K562 (cell line): ENCODE measurements around the gene PALM3. TPM values are rescaled to one million over a fixed set of nuclear protein-coding genes. Genes with fewer than 3 reads are reported as not detected.

Experiments used
- ATAC-seq: fragments of 200-7000 bp; cut with Tn5 transposase; 3 replicates; pipeline ENCODE4 v1.9.1; 2020; ENCODE audit warnings: moderate library complexity
- BruUV-seq: library from RNA; stranded (reverse); fragments of 400-500 nt; replicated peaks from 2 replicates; lab custom pipeline; 2021; lab: Mats Ljungman, UMichigan
- CTCF ChIA-PET: fragments of 300-600 bp; formaldehyde crosslinking; extraction: SDS; loops from one replicate; lab custom pipeline; 2021; ENCODE audit warnings: low intra/inter-chr PET ratio; lab: Yijun Ruan, JAX
- POLR2A ChIA-PET: fragments of 300-600, 350-650 bp; sonication (Branson Sonifier 250); formaldehyde crosslinking; extraction: SDS; loops from one replicate; lab custom pipeline; 2021; ENCODE audit warnings: antibody characterized with exemption, inconsistent platforms; lab: Yijun Ruan, JAX
- DNase-seq, 4 experiments: peaks; one replicate each; pipeline versions ENCODE4 v3.0.0 to v3.0.0-alpha.2; 2011 to 2018; ENCODE audit warnings: low spot score in 3 of 4, mixed read lengths in 3 of 4; ENCODE audit errors: extremely low read depth in 1 of 4
- FAIRE-seq: peaks from 2 replicates; lab custom pipeline; 2011; peaks lifted over from hg19 to GRCh38; lab: Jason Lieb, UNC
- H2AFZ ChIP-seq: 2 replicates; pipeline ENCODE4 v1.6.0; 2011; ENCODE audit warnings: low read depth, low read length, control low read depth, inconsistent platforms
- H3K27ac ChIP-seq: fragments of 200-600 bp; 3 replicates; pipeline ENCODE4 v1.8.0; 2011; ENCODE audit warnings: low read depth, mild to moderate bottlenecking, control low read depth, inconsistent platforms, low read length, moderate library complexity, mixed read lengths; ENCODE audit errors: extremely low read depth
- H3K27me3 ChIP-seq, 2 experiments: fragments of 300-600 bp in 1 of 2; 2 replicates in 1 of 2; 3 replicates in 1 of 2; pipeline versions ENCODE4 v1.6.0 to v1.8.0; 2011; ENCODE audit warnings: inconsistent platforms in 2 of 2, low read length in 2 of 2, mild to moderate bottlenecking in 1 of 2, mixed read lengths in 1 of 2, moderate library complexity in 1 of 2; ENCODE audit not compliant: control insufficient read depth in 2 of 2, insufficient read depth in 2 of 2
- H3K36me3 ChIP-seq: fragments of 300-600 bp; 3 replicates; pipeline ENCODE4 v1.8.0; 2011; ENCODE audit warnings: mild to moderate bottlenecking, low read length, inconsistent platforms; ENCODE audit not compliant: control insufficient read depth, insufficient read depth
- H3K4me1 ChIP-seq, 2 experiments: fragments of 200-600 bp in 1 of 2; replicated peaks in 1 of 2; 2 replicates in 1 of 2; 3 replicates in 1 of 2; pipeline versions ENCODE4 v1.5.1 to v1.8.0; 2011; ENCODE audit warnings: inconsistent platforms in 2 of 2, low read length in 2 of 2, mild to moderate bottlenecking in 1 of 2, mixed read lengths in 1 of 2, moderate library complexity in 1 of 2; ENCODE audit not compliant: control insufficient read depth in 2 of 2, insufficient read depth in 2 of 2
- H3K4me2 ChIP-seq: 2 replicates; pipeline ENCODE4 v1.6.1; 2011; ENCODE audit warnings: low read length, control low read depth, inconsistent platforms, mixed read lengths; ENCODE audit not compliant: insufficient read depth
- H3K4me3 ChIP-seq: fragments of 200-600 bp; sonication (generic), shearing (Covaris generic); 2 replicates; pipeline ENCODE4 v1.5.1; 2016; ENCODE audit warnings: control low read depth, inconsistent platforms
- H3K79me2 ChIP-seq: fragments of 200-600 bp; 3 replicates; pipeline ENCODE4 v1.8.0; 2011; ENCODE audit warnings: low read length, inconsistent platforms; ENCODE audit not compliant: control insufficient read depth, insufficient read depth
- H3K9ac ChIP-seq, 2 experiments: 2 replicates each; pipeline versions ENCODE4 v1.6.0 to v1.6.1; 2011; ENCODE audit warnings: low read depth in 2 of 2, low read length in 2 of 2, control low read depth in 1 of 2, inconsistent platforms in 1 of 2, mild to moderate bottlenecking in 1 of 2, mixed read lengths in 1 of 2; ENCODE audit not compliant: insufficient read depth in 1 of 2
- H3K9me1 ChIP-seq: one replicate; pipeline ENCODE4 v1.6.0; 2011; ENCODE audit warnings: inconsistent platforms, mild to moderate bottlenecking, low read length, moderate library complexity; ENCODE audit not compliant: control insufficient read depth, insufficient read depth
- H3K9me3 ChIP-seq: replicated peaks from 2 replicates; pipeline ENCODE4 v1.5.1; 2011; ENCODE audit warnings: low read depth, low read length, inconsistent platforms; ENCODE audit not compliant: control insufficient read depth, insufficient read depth
- H4K20me1 ChIP-seq: replicated peaks from 2 replicates; pipeline ENCODE4 v1.6.1; 2011; ENCODE audit warnings: low read length, inconsistent platforms, mixed read lengths; ENCODE audit not compliant: control insufficient read depth, insufficient read depth
- CHD7 ChIP-seq: fragments of 200-600 bp; sonication (generic); IDR thresholded peaks from one replicate; pipeline ENCODE4 v1.6.1; 2012; ENCODE audit warnings: mild to moderate bottlenecking, low read depth, low read length, inconsistent platforms
- OTX1 ChIP-seq: fragments of 450-650 bp; formaldehyde crosslinking; IDR thresholded peaks from 2 replicates; pipeline ENCODE4 v1.4.0; 2022; ENCODE audit warnings: mild to moderate bottlenecking
- POLR2G ChIP-seq: fragments of 200-400 bp; formaldehyde crosslinking; IDR thresholded peaks from 2 replicates; pipeline ENCODE4 v1.6.1; 2017; ENCODE audit warnings: low read depth, mild to moderate bottlenecking, antibody characterized with exemption, low read length, moderate library complexity
- UBTF ChIP-seq, 2 experiments: IDR thresholded peaks; 2 replicates each; pipeline ENCODE4 v1.6.1; 2012; ENCODE audit warnings: improper control_type of control experiment in 2 of 2, low read depth in 2 of 2, low read length in 2 of 2, borderline replicate concordance in 1 of 2
- WGBS: fragments of 100-300 bp; shearing (Covaris generic); methylation state at CpG from one replicate; pipeline ENCODE4 v1.1.6; 2016; ENCODE audit warnings: low coverage, mixed read lengths; ENCODE audit not compliant: insufficient coverage; ENCODE audit errors: missing lambda C conversion rate; 5-methylcytosine and 5-hydroxymethylcytosine counted together
- in situ Hi-C: fragments of 300-500 bp; cut with MboI; formaldehyde crosslinking; loops from 4 replicates; pipeline ENCODE4 v1.15.0; 2018; ENCODE audit warnings: inconsistent platforms, mixed read lengths
- intact Hi-C: fragments of 100-400 bp; cut with micrococcal nuclease; formaldehyde crosslinking; loops from 2 replicates; pipeline ENCODE4 v1.14.2; 2022
- polyA plus RNA-seq, 8 experiments: library from polyadenylated mRNA; depleted of rRNA in 4 of 8; stranded (reverse) in 5 of 8; unstranded in 3 of 8; fragments of >200 nt; fragmentation: Nextera tagmentation in 2 of 8; fragmentation: Illumina TruSeq in 1 of 8; extraction: Ambion mirVana in 2 of 8; extraction: Trizol in 1 of 8; gene quantifications; 2 replicates each; pipeline versions ENCODE4 v1.2.1 to v1.2.3, GENCODE V29; 2011 to 2014; ENCODE audit warnings: inconsistent platforms in 1 of 8, missing spikeins in 1 of 8
- total RNA-seq, 7 experiments: library from RNA; depleted of rRNA in 6 of 7; stranded (reverse); fragments of >200 nt in 6 of 7; fragmentation: Illumina TruSeq in 2 of 7; extraction: Trizol in 2 of 7; gene quantifications; 2 replicates each; pipeline versions ENCODE4 v1.2.1 to v1.2.3, GENCODE V29; 2011 to 2021; ENCODE audit warnings: low replicate concordance in 1 of 7

Gene PALM3
- total and polyA plus RNA-seq, 9 of the 15 experiments (the other 6 are each of a cell fraction or from before 2014, with no cell fraction given): 0.07 to 9.3 (median 3.3) TPM

DNA sequence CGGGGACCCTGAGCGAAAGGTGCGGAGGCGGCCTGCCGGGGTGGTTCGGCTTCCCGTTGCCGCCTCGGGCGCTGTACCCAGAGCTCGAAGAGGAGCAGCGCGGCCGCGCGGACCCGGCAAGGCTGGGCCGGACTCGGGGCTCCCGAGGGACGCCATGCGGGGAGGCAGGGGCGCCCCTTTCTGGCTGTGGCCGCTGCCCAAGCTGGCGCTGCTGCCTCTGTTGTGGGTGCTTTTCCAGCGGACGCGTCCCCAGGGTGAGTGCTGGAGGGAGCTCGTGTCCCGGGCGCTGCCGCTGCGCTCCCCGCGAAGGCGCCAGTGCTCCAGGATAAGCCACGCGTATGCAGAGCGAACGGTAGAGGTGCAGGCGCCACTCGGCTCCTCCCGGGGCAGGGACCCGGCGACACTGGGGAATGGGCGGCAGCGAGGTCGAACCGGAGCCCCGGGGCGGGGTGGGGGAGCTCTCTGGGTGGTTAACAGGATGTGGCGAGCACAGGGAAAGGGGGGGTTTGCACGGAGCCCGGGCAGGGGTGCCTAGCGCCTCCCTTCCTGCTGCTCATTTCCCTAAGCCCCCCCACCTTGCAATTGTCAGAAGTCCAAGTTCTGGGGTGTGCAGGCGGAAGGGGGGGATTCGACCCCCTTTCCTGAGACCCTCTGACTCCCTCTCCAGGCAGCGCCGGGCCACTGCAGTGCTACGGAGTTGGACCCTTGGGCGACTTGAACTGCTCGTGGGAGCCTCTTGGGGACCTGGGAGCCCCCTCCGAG, 30.0 kb downstream of the PALM3 start, which contains the start of gene IL27RA:
IL27RA (plus strand) TSS at position 44 of the 762 bp plus-strand sequence; CDS start at position 155, 111 bp downstream.
- peak within 1 kb of the TSS; percentile 91 to 99 for H3K9ac ChIP-seq
- 1% methylated on average over 45 of the region's 63 CpGs for WGBS
- no peaks in the 10 kb centered on the region for H3K9me1 ChIP-seq
- H3K9me3 ChIP-seq: no peaks in the 10 kb centered on the region
- DNase-seq: peak; percentile 79 to 88 (median 82)
- H3K27ac ChIP-seq: peak within 1 kb of the TSS; percentile 81
- H3K79me2 ChIP-seq: peaks cover 7% of the 10 kb centered on the region; the same call in 1 of the 3 replicates
- ChIA-PET POLR2A (interaction anchor here (0.6 to 2.2 kb wide), 9 partner anchors 10 to 374 kb away, joined by 3 to 21 read pairs (median 4); partner anchors contain the start of gene RFX1), CTCF (interaction anchor here (1.4 to 2.2 kb wide), 2 partner anchors 151 to 152 kb away, joined by 6 read pairs; no protein-coding TSS in a partner anchor)
- H3K4me3 ChIP-seq: peak within 1 kb of the TSS; percentile 56
- intact Hi-C loops (loop anchor here (1.0 to 10.0 kb wide), 2 partner anchors 77 to 152 kb away; partner anchors contain the start of gene DCAF15), in situ Hi-C loops (no loop called here)
- no peaks in the 10 kb centered on the region for H4K20me1 ChIP-seq
- H3K4me1 ChIP-seq: peaks cover 20 to 47% of the 10 kb centered on the region in 2 experiments; a peak in 4 of 5 replicates
- H3K36me3 ChIP-seq: no peaks in the 10 kb centered on the region
- peak; percentile 69 for FAIRE-seq
- ATAC-seq: peak; percentile 83
- H3K27me3 ChIP-seq: no peaks in the 10 kb centered on the region
- H3K4me2 ChIP-seq: peak within 1 kb of the TSS; percentile 82
- H2AFZ ChIP-seq: peak within 1 kb of the TSS; percentile 98
- TSS peak; percentile 60 for BruUV-seq
- TF ChIP-seq OTX1 (CRISPR knock-in tag) (no peak), UBTF (IDR thresholded peaks at IDR 0.05; ENCODE audit: borderline replicate concordance in 1 of 2, low read depth in 2 of 2, low read length in 2 of 2) (peak; percentile 65 to 86; a peak in 1 of 4 replicates), POLR2G (peak; percentile 92), CHD7 (no peak)
